Hematopoietic multipotent progenitor cell treated with erythropoietin and hydrocortisone succinate and interleukin-3 and kit ligand, for 8 days (in vitro differentiated cells): ENCODE data around the gene ITGB1.
A peak's percentile ranks its signal among the peaks of the same experiment; 100 is the strongest.
"Not testable (repeated sequence)": the region's sequence is repeated elsewhere in the genome, so short reads cannot be mapped to it uniquely, and the experiment has no call there.

ENCODE experiments used
- DNase-seq: peaks from one replicate; pipeline ENCODE4 v3.0.0-alpha.2; 2015

Gene ITGB1

GRCh38 chr10:32931593-32931992, 26.4 kb downstream of the ITGB1 start:
- DNase-seq, result no peak

GRCh38 chr10:32930036-32930435, 28.0 kb downstream of the ITGB1 start:
- DNase-seq, result peak; percentile 75

GRCh38 chr10:32929634-32930033, 28.4 kb downstream of the ITGB1 start:
- peak; percentile 25 for DNase-seq

GRCh38 chr10:32927750-32928149, 30.3 kb downstream of the ITGB1 start:
- peak; percentile 83 for DNase-seq

DNA sequence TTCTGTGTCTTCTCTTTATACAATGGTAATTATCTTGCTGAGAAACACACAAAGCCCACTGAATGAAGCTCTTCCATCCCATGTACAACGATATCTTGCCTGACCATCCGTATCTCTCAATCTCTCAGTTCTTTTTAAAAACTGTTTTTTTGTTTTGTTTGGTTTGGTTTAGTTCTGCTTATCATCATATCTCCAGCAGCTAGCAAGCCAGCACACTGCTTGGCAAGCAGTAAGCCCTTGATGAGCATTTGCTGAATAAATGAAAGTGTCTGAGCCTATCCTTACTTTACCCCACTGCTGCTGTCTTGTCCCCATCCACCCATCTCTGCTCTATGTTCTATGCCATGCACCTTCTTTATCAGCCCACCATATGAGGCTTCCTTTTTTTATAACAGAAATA, 34.2 kb downstream of the ITGB1 start:
- peak; percentile 86 for DNase-seq

DNA sequence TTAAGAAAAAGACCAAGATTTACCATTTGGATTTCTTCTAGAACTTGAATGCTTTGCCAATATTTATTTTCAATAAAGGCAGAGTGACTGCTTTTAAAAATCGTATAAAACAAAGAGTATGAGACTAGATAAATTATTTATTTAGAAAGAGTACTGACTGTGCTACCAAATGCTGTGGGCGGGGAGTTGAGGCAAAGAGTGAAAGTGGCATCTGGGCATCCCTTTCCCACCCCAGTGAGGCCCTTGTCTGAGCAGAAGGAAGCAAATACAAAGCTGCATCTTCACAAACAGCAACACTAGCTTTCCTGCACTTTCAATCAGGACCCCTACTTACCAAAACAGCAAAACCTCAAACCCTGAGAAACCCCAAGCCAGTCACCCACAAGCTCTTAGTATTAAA, 34.9 kb downstream of the ITGB1 start:
- no peak for DNase-seq

DNA sequence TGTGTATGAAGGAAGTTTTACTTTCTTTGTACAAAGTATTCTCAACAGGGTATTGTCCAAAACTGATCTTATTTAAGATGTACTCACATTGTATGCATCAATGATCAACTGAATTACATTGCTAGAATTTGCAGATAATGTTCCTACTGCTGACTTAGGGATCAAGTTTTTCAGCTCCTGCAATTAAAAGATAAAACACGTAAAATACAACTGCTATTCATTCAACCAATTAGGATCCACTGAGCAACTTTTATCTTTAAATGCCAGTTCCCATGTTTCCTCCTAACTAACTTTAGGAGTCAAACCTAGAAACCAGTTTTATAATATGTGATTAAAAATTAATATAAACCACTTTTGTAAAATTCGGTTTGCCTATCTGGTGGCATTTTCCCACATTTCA, 35.9 kb downstream of the ITGB1 start:
- DNase-seq, result peak; percentile 94

DNA sequence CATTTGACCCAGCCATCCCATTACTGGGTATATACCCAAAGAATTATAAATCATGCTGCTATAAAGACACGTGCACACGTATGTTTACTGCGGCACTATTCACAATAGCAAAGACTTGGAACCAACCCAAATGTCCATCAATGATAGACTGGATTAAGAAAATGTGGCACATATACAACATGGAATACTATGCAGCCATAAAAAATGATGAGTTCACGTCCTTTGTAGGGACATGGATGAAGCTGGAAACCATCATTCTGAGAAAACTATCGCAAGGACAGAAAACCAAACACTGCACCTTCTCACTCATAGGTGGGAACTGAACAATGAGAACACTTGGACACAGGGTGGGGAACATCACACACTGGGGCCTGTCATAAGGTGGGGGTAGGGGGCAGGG, 40.2 kb downstream of the ITGB1 start:
- not testable (repeated sequence) for DNase-seq

- no peak for DNase-seq
These were observed 46.6 kb downstream of the ITGB1 start for GRCh38 chr10:32911285-32912016.

DNA sequence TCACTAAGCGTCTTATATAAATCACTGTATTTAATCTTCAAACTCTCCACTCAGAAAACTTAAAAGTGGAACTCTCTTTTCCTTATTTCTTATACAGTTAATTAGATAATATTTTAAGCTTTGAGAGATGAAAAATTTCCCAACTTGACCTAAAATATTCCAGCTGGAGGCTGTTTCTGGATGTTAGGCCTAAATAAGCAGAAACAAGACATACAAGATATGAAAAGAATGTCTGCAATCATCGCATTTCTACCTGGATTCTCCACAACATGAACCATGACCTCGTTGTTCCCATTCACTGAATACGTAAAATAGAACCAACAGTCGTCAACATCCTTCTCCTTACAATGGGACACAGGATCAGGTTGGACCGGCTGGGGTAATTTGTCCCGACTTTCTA, 48.1 kb downstream of the ITGB1 start:
- DNase-seq, result not testable (repeated sequence)

- DNase-seq, result no peak
These were observed 48.6 kb downstream of the ITGB1 start for GRCh38 chr10:32909456-32909855.

- no peak for DNase-seq
These were observed 51.4 kb downstream of the ITGB1 start for GRCh38 chr10:32906595-32906994.

- no peak for DNase-seq
These were observed 52.6 kb downstream of the ITGB1 start for GRCh38 chr10:32905466-32905865.

- DNase-seq, result no peak
These were observed 56.2 kb downstream of the ITGB1 start for GRCh38 chr10:32901815-32902214.

- not testable (repeated sequence) for DNase-seq
These were observed 62.6 kb downstream of the ITGB1 start for GRCh38 chr10:32895200-32895968.

- no peak for DNase-seq
These were observed 63.9 kb downstream of the ITGB1 start for GRCh38 chr10:32893916-32894664.

DNA sequence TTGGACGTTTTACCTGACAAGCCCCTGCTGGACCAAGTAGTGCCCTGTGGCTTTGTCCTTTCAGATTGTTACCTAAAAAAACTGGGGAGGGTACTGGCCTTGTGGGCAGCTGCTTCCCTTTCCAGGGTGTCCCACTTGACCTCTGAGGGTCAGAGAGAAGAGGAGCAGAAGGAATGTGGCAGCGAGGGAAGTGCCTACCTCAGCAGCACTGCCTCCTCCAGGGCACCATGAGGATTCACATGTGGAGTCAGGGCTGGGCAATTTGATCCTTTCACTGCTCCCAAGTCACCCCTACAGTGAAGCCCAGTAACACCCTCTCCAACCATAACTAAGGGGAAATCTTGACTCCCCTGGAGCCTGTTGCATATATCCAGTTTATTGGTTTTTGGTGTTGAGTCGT, 64.6 kb downstream of the ITGB1 start:
- DNase-seq, result peak; percentile 33

- DNase-seq, result no peak
These were observed 66.8 kb downstream of the ITGB1 start for GRCh38 chr10:32891261-32891660.

- no peak for DNase-seq
These were observed 67.6 kb downstream of the ITGB1 start for GRCh38 chr10:32890444-32890843.

DNA sequence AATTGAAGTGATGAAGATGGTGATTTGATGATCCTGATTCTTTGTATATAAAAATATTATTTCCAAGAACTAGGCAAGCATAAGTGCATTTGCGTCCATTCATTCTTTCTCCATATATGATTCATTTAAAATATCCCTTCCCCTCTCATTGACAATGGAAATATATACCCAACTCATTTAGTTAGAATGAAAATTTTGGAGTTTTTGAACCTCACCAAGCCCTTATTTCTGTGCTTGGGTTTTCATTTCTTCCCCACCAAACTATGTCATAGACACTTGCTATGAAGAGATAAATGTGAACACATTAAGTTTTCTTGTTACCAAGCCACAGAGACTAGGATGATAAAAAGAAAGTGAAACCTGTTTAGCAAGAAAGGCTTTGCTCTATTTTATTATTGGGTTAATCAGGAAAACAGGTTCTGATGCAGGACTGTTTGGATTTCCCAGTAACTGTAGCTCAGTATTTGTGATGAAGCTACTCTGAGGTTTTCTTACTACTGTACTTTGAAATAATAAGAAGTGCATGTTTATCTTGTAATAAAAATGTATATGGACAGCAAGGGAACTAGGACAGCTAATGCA, 68.3 kb downstream of the ITGB1 start:
- DNase-seq, result peak; percentile 21

DNA sequence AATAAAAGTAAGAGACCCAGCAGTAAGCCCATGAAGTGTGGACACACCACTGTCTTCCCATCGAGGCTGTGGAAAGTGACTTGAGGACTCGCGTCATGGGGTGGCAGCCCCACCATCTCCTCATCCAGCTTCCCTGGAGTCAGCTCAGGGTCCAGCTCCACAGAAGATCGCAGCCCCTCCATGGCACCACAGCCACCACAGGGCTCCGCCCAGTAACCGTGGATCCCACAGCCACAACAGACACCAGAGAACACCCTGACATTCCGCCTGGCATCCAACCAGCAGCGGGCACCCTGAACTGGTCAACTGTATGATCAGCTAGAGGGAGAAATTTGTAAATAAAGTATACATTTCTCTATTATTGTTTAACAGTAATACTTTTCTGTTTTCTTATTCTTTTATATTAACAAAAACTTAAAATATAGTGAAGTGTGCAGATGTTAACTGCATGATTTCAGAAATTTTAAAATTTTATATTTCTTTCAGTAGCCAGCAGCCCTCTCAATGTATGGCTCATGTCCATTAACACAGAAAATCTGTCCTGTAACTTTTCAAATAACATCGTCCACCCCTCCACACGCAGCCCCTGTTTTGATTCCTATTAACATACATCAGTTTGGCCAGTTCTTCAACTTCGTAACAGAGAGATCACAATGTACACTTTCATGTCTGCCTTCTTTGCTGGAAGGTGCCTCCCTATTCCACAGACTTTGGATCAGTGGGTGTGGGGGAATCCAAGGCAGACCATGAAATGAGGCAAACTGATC, 69.7 kb downstream of the ITGB1 start:
- DNase-seq, result no peak

- no peak for DNase-seq
These were observed 70.5 kb downstream of the ITGB1 start for GRCh38 chr10:32887481-32887880.

DNA sequence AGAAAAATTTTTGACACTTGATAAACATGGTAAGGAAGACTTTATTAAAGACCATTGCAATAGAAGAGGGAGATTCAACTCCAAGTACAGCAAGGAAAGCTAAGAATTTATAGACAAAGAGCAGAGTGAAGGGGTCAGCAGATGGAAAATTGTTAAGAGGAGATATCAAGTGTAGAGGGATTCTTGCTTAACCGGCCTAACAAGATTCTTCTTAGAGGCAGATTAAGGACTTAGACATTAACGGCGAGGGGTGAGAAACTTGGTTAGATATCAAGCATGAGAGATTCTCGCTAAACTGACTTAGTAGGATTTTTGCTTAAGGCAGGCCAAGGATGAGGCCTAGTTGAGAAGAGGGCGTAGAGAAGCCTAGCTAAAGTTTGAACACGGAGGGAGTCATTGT, 76.0 kb downstream of the ITGB1 start:
- DNase-seq, result no peak
